GM19438 (cell line): Measurements from ENCODE around the gene GALNTL6.

Experiments
- ATAC-seq: cut with Tn5 transposase; IDR thresholded peaks from one replicate; pipeline ENCODE4 v1.9.1; 2021; ENCODE audit warnings: low read depth; ENCODE audit not compliant: unreplicated experiment

Gene GALNTL6

GRCh38 chr4:171876636-171877035 is 63.4 kb downstream of the GALNTL6 start:
- no peak for ATAC-seq

DNA sequence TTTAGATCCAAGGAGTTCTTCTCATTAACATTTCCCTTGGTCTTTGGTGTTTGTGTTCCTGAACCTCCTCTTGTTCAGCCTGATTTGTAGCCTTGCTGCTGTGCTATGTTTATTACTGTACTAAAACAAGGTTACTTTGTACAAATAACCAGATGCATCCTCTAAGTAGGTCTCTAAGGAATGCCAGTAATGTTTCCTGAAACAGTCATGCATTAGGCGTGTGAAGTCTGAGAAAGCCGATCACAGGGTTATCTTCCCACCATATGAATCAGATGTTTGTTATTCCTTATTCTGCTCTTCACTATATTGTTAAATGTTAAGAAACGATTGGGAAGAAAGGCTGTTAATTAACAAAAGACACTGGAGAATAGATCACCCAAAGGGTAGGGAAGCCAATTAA is 66.9 kb downstream of the GALNTL6 start:
- ATAC-seq = no peak

- no peak for ATAC-seq
Measured at GRCh38 chr4:171889681-171890080, 76.5 kb downstream of the GALNTL6 start.

GRCh38 chr4:171891038-171891437 is 77.8 kb downstream of the GALNTL6 start:
- ATAC-seq = no peak

DNA sequence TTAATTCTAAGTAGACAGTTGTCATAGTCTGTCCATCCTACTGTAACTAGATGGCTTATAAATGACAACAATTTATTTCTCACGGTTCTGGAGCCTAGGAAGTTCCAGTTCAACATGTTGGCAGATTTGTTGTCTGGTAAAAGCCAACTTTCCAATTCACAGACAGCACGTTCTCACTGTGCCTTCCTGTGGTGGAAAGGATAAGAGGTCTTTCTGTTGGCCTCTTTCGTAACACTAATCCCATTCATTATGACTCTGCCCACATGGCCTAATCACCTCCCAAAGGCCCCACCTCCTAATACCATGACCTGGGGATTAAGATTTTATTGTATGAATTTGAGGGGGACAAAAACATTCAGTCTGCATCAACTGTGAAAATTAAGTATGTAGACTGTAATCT is 83.2 kb downstream of the GALNTL6 start:
- ATAC-seq = no peak

DNA sequence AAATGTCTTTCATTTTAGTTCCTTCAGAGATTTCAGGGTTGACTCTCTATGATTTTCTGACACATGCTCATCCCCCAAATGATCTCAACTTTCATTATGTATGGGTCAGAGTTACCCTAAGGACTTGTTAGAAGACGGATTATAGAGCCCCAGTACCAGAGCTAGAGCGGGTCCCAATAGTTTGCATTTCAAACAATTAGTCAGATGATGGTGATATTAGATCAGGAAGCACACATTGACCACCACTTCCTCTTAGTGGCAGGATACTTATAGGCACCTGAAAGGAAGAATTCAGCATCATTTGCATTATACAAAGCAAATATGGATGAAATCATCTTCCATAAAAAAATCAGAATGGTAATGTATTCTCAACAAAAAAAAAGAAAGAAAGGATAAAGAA is 106.1 kb downstream of the GALNTL6 start:
- no peak for ATAC-seq

DNA sequence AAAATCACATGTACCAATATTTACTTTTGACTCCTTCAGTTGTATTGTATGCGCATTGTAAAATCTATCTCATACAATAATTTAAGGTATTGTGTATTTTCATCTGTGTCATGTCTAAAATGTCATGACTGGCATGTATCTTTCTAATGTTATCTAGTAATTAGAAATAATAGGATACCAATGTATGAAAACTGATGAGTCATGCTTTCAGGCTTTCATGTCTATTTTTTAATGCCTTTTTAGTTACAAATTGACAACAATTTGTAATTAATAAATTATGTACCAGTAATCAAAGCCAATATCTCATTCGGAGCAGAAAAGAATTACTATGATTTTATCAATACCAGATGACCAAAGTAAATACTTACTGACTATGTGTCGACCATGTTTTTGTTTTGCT is 107.7 kb downstream of the GALNTL6 start:
- no peak for ATAC-seq

DNA sequence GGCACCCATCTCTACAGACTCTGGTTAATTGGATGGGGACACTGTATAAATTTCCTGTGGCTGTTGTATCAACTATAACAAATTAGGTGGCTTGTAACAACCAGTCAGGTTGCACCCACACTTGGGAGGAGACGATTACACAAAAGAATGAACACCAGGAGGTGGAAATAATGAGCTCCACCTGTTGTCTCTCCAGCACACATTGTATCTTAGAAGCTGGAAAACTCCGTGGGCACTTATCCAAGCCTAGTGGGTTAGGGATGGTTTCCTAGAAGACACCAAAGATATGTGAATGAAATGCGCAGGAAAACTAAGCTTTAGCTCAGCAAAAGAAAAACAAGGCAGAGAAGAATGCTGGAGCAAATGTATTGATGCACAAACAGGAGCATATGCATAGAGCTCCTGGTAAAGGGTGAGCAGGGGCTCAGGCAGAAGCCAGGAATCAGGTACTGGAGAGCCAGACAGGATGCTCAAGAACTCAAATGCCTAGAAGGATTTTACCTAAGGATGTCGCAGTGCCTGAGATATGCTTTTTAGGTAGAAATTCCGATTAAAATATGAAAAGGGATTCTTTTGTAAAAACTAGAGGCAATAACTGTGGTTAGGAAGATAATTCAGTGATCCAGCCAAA is 111.7 kb downstream of the GALNTL6 start:
- no peak for ATAC-seq

DNA sequence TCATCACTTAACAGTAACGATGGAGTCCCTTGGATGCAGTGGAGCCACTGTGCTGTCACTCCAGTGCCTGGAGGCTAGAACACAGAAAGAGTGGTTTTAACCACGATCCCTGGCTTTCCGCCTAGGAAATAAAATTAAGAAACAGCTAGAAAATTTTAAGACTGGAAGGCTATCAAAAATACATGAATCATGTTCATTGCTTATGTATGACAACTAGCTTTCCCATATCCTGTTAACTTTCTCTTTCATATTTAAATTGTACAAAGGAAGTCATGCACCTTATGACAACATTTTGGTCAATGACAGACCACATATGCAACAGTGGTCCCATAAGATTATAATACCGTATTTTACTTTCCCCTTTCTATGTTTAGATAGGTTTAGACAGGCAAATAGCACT is 115.1 kb downstream of the GALNTL6 start:
- no peak for ATAC-seq

DNA sequence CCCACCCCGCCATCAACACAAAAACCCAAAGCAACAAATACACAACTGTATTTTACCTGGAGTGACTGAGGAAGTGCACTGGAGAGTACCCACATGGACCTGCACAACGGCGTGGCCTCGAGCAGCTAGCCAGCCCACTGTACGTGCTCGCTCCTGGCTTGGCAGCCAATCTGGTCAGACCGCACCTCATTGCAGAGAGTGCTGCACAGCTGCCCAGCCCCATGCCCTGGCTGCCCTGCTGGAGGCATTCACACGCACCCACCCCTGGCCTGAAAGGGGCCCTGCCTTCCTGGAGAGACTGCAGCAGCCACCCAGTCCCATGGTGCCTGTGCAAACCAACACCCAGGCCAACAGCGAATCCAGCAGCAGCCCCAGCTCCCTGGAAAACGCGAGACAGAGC is 116.3 kb downstream of the GALNTL6 start:
- no peak for ATAC-seq

DNA sequence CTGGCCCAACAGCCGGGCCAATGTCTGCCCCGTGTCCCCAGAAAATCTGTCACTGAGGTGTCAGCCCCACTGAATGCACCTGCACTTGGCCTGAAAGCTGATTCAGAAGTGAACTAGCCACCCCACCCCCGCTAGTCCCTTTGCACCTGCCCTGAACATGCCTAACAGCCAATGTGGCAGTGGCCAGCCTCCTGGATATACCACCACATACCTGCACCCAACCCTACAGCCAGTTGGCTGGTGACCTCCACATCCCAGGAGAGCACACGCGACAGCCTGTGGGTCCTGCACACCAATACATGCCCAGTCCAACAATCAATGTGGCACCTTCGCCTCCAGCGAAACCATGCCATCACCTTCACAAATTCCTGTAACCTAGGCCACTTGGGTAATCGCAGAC is 116.7 kb downstream of the GALNTL6 start:
- no peak for ATAC-seq

GRCh38 chr4:171932238-171932637 is 119.0 kb downstream of the GALNTL6 start:
- no peak for ATAC-seq

GRCh38 chr4:171940656-171941055 is 127.5 kb downstream of the GALNTL6 start:
- no peak for ATAC-seq

DNA sequence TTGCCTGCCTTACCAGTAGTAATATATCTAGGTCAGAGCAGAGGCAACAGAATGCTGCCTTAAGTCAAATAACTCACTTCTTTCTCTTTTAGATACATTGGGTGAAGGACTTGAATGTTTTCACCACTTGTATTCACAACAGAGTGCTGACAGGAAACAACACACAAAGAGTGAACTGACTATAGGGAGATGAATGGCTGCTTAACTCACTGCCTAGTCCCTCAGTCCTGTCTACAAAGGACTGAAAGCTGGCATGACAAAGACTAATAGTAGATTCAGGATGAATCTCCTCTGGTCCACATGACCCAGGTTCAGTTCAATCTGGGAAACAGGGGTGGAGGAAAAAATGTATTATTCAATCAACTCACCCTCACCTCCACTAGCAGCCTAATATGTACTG is 134.2 kb downstream of the GALNTL6 start:
- ATAC-seq = no peak

DNA sequence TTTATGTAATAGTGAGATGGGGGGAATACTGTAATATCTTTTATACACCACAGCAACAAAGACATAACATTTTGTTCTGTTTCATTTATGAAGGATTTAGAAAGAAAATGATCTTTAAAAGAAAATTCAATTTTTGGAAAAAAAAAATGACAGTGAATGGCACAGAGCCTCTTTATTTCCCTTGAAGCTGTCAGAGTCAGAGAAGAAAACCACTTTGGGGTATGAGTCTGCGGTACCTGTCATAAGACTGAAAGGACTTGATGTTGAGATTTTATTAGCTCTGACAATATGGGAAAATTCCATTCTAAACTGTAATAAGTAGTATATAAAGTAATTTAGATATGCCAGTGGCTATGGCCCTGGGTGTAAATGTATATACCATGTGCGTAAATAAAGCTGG is 134.8 kb downstream of the GALNTL6 start:
- ATAC-seq = no peak

GRCh38 chr4:171954650-171955049 is 141.4 kb downstream of the GALNTL6 start:
- no peak for ATAC-seq

DNA sequence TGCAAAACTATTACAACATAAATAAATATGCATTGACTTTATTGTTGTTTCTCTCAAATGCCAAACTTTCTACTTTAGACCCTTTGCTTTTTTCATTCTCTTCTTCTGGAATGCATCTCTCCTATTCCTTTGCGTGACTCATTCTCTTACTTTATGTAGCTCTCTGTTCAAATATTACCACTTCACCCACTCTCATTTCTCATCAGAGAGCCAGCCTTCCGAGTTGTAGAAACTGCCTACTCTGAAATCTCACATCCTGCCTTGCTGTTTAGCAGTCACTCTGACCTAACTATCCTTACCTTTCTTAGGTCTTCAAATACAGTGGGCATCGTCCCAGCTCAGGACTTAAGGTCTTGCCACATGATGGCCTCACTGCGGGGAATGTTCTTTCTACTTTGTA is 143.5 kb downstream of the GALNTL6 start:
- ATAC-seq = no peak

DNA sequence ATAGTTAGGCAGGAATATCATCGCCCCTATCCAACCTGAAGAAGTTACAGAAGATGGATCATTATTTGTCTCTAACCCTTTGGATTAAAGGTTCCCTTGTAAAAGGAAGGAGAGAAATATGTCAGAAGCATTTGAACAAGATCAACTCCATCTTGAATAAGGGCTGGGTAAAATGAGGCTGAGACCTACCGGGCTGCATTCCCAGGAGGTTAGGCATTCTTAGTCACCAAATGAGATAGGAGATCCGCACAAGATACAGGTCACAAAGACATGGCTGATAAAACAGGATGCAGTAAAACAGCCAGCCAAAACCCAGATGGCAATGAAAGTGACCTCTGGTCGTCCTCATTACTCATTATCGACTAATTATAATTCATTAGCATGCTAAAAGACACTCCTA is 148.9 kb downstream of the GALNTL6 start:
- no peak for ATAC-seq

DNA sequence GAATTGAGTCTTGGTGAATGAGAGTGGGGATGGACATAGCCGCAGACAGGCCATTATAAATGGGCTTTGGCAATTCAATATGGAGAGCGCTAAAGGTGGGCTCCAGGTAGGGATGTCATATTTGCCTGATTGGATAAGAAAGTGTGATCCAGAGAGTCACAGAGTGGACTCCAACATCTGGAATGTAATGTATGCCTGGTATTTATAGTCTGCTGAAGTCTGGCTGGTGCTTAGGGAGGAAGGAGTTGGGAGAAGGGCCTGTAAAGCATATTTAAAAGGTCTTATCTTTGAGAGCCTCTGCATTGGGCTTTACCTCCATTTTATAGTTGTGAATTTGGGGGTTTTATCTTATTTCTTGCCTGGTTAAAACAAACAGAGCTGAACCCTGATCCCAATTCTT is 153.2 kb downstream of the GALNTL6 start:
- no peak for ATAC-seq

- no peak for ATAC-seq
Measured at GRCh38 chr4:171978216-171978615, 165.0 kb downstream of the GALNTL6 start.

- ATAC-seq = no peak
Measured at GRCh38 chr4:171979461-171979860, 166.3 kb downstream of the GALNTL6 start.

DNA sequence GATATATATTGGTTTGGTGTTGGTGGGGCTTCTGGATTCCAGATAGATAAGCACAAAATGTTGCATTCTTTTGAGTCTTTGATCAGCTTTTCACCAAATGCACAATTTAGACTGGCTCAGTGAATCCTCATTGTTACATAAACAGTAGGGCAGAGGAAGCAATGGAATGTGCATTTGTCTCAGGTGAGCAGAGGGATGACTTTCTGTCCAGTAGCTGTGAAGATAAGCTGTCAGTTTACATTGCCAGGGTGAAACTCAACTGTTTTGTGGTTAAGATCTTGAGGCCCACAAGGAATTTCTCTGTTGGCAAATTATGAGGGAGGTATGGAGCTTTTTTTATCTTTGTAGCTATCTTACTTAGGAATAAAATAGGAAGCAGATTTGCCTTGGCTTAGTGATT is 168.0 kb downstream of the GALNTL6 start:
- no peak for ATAC-seq
